T-helper 17 cell (primary cell): ENCODE results near the gene CYP2C18. TPM values are rescaled to one million over a fixed set of nuclear protein-coding genes. Genes with fewer than 3 reads are reported as not detected.
"Not testable (repeated sequence)": the region's sequence is repeated elsewhere in the genome, so short reads cannot be mapped to it uniquely, and the experiment has no call there.

Source experiments
- ATAC-seq: fragments of 150-1000 bp; cut with Tn5 transposase; 2 replicates; pipeline ENCODE4 v1.10.0; 2021; ENCODE audit warnings: mild to moderate bottlenecking, moderate library complexity
- DNase-seq, 3 donors: peaks; one replicate each; pipeline versions ENCODE4 v3.0.0 to v3.0.0-alpha.2; 2020 to 2021
- H3K9me3 ChIP-seq: one replicate; pipeline ENCODE4 v1.7.0; 2013; ENCODE audit warnings: low read length, mild to moderate bottlenecking; ENCODE audit not compliant: control insufficient read depth, poor library complexity, severe bottlenecking
- H3K27ac Mint-ChIP-seq: one replicate; pipeline ENCODE4 v1.8.0; 2022; ENCODE audit warnings: mild to moderate bottlenecking, moderate library complexity, mixed read lengths
- H3K27me3 Mint-ChIP-seq: one replicate; pipeline ENCODE4 v1.8.0; 2022; ENCODE audit warnings: mixed read lengths
- H3K36me3 Mint-ChIP-seq: one replicate; pipeline ENCODE4 v1.8.0; 2022; ENCODE audit warnings: low read depth, mixed read lengths
- H3K4me1 Mint-ChIP-seq: one replicate; pipeline ENCODE4 v1.8.0; 2022; ENCODE audit warnings: mild to moderate bottlenecking, mixed read lengths
- H3K4me3 Mint-ChIP-seq: one replicate; pipeline ENCODE4 v1.8.0; 2022; ENCODE audit warnings: mild to moderate bottlenecking, moderate library complexity, mixed read lengths
- total RNA-seq, 4 donors: library from RNA in 2 of 4; stranded (reverse) in 2 of 4; gene quantifications; one replicate each; pipeline ENCODE4 v1.2.3 and lab custom pipeline; 2022 to 2026

The CYP2C18 gene
- not detected for total RNA-seq
- 0 reads per million in 2 donors for total RNA-seq (lab: John Stamatoyannopoulos, UW)

DNA sequence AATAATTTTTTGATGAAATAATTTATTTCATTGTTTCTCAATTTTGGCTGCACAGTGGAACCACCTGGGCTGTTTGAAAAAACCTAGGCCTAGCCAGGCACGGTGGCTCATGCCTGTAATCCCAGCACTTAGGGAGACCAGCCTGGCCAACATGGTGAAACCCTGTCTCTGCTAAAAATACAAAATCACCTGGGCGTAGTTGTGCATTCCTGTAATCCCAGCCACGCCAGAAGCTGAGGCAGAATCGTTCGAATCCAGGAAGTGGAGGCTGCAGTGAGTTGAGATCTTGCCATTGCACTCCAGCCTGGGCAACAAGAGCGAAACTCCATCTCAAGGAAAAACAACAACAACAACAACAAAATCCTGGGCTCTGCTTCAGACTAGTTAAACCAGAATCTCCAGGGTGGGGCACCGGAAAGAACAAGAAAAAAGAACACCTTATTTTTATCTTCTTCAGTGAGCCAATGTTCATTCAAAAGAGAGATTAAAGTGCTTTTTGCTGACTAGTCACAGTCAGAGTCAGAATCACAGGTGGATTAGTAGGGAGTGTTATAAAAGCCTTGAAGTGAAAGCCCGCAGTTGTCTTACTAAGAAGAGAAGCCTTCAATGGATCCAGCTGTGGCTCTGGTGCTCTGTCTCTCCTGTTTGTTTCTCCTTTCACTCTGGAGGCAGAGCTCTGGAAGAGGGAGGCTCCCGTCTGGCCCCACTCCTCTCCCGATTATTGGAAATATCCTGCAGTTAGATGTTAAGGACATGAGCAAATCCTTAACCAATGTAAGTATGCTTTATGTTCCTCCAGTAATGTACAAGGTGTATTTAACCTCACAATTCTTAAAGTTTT is at the start of gene CYP2C18:
Gene CYP2C18, plus strand, starts transcription at position 516 of the 841 bp plus-strand sequence. Its CDS starts 91 bp downstream, at position 607.
- no peak for ATAC-seq
- no peak within 1 kb of the TSS for H3K27ac Mint-ChIP-seq
- H3K9me3 ChIP-seq = no peaks in the 10 kb centered on the region
- no peak for DNase-seq
- H3K36me3 Mint-ChIP-seq = no peaks in the 10 kb centered on the region
- no peaks in the 10 kb centered on the region for H3K27me3 Mint-ChIP-seq
- no peaks in the 10 kb centered on the region for H3K4me1 Mint-ChIP-seq
- no peak within 1 kb of the TSS for H3K4me3 Mint-ChIP-seq

DNA sequence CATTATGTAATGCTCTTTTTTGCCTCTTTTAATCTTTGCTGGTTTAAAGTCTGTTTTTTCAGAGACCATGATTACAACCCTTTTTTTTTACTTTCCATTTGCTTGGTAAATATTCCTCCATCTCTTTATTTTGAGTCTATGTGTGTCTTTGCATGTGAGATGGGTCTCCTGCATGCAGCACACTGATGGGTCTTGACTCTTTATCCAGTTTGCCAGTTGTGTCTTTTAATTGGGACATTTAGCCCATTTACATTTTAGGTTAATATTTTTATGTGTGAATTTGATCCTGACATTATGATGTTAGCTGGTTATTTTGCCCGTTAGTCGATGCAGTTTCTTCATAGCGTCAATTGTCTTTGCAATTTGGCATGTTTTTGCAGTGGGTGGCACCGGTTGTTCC is 45.4 kb upstream of the CYP2C18 start:
- H3K4me1 Mint-ChIP-seq, H3K27ac Mint-ChIP-seq, H3K9me3 ChIP-seq, DNase-seq, H3K27me3 Mint-ChIP-seq, H3K4me3 Mint-ChIP-seq, H3K36me3 Mint-ChIP-seq, ATAC-seq: not testable (repeated sequence)

DNA sequence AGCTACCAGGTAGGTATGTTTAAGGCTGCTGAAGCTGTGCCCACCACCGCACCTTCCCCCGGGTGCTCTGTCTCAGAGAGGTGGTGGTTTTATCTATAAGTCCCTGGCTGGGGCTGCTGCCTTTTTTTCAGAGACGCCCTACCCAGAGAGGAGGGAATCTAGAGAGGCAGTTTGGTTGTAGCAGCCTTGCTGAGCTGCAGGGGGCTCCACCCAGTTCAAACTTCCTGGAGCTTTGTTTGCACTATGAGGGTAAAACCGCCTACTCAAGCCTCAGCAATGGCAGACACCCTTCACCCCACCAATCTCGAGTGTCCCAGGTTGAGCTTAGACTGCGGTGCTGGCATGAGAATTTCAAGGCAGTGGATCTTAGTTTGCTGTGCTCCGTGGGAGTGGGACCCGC is 43.6 kb upstream of the CYP2C18 start:
- H3K9me3 ChIP-seq = no peaks in the 10 kb centered on the region
- Mint-ChIP-seq H3K4me1 (no peaks in the 10 kb centered on the region), H3K4me3 (no peak overlapping the region), H3K36me3 (no peaks in the 10 kb centered on the region), H3K27me3 (no peaks in the 10 kb centered on the region), H3K27ac (no peak overlapping the region)
- DNase-seq (no peak), ATAC-seq (no peak)

DNA sequence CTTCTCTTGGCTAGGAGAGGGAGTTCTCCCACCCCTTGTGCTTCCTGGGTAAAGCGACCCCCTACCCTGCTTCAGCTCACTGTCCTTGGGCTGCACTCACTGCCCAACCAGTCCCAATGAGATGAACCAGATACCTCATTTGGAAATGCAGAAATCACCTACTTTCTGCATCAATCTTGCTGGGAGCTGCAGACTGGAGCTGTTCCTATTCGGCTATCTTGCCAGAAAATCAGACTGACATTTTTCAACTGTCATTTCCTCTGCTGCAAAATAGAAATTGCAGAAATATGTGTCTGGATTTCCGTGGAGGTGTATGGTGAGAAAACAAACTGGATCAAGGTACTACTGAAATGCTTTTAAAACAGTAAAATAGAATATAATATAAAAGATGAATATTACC is 43.0 kb upstream of the CYP2C18 start:
- Mint-ChIP-seq H3K4me1 (no peaks in the 10 kb centered on the region), H3K27ac (no peak overlapping the region), H3K36me3 (no peaks in the 10 kb centered on the region), H3K4me3 (no peak overlapping the region), H3K27me3 (no peaks in the 10 kb centered on the region)
- no peak for ATAC-seq
- no peaks in the 10 kb centered on the region for H3K9me3 ChIP-seq
- no peak for DNase-seq

GRCh38 chr10:94641480-94641879 is 42.0 kb upstream of the CYP2C18 start:
- Mint-ChIP-seq H3K4me3 (no peak overlapping the region), H3K27ac (no peak overlapping the region), H3K4me1 (no peaks in the 10 kb centered on the region), H3K36me3 (no peaks in the 10 kb centered on the region), H3K27me3 (no peaks in the 10 kb centered on the region)
- no peaks in the 10 kb centered on the region for H3K9me3 ChIP-seq
- ATAC-seq = no peak
- DNase-seq = no peak

GRCh38 chr10:94644352-94644751 is 39.2 kb upstream of the CYP2C18 start:
- Mint-ChIP-seq H3K4me3 (no peak overlapping the region), H3K36me3 (no peaks in the 10 kb centered on the region), H3K27ac (no peak overlapping the region), H3K27me3 (no peaks in the 10 kb centered on the region), H3K4me1 (no peaks in the 10 kb centered on the region)
- no peak for DNase-seq
- H3K9me3 ChIP-seq = no peaks in the 10 kb centered on the region
- ATAC-seq = no peak

- DNase-seq (no peak), ATAC-seq (no peak)
- Mint-ChIP-seq H3K4me1 (no peaks in the 10 kb centered on the region), H3K4me3 (no peak overlapping the region), H3K36me3 (no peaks in the 10 kb centered on the region), H3K27ac (no peak overlapping the region), H3K27me3 (no peaks in the 10 kb centered on the region)
- no peaks in the 10 kb centered on the region for H3K9me3 ChIP-seq
Observed at GRCh38 chr10:94645285-94645684, 38.2 kb upstream of the CYP2C18 start.

DNA sequence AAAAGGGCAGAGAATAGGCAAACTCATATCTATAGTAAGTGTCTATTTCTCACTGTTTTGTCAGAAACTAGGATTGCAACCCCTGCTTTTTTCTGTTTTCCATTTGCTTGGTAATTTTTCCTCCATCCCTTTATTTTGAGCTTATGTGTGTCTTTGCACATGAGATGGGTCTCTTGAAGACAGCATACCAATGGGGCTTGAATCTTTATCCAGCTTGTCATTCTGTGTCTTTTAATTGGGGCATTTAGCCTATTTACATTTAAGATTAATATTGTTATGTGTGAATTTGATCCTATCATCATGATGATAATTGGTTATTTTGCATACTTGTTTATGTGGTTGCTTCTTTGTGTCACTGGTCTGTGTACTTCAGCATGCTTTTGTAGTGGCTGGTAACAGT is 28.3 kb upstream of the CYP2C18 start:
- H3K4me3 Mint-ChIP-seq, DNase-seq, H3K4me1 Mint-ChIP-seq, H3K27me3 Mint-ChIP-seq, H3K9me3 ChIP-seq, H3K27ac Mint-ChIP-seq, ATAC-seq, H3K36me3 Mint-ChIP-seq: not testable (repeated sequence)

- not testable (repeated sequence) for H3K27me3 Mint-ChIP-seq, H3K27ac Mint-ChIP-seq, H3K9me3 ChIP-seq, H3K4me1 Mint-ChIP-seq, H3K4me3 Mint-ChIP-seq, ATAC-seq, H3K36me3 Mint-ChIP-seq, DNase-seq
Observed at GRCh38 chr10:94663061-94663460, 20.5 kb upstream of the CYP2C18 start.

DNA sequence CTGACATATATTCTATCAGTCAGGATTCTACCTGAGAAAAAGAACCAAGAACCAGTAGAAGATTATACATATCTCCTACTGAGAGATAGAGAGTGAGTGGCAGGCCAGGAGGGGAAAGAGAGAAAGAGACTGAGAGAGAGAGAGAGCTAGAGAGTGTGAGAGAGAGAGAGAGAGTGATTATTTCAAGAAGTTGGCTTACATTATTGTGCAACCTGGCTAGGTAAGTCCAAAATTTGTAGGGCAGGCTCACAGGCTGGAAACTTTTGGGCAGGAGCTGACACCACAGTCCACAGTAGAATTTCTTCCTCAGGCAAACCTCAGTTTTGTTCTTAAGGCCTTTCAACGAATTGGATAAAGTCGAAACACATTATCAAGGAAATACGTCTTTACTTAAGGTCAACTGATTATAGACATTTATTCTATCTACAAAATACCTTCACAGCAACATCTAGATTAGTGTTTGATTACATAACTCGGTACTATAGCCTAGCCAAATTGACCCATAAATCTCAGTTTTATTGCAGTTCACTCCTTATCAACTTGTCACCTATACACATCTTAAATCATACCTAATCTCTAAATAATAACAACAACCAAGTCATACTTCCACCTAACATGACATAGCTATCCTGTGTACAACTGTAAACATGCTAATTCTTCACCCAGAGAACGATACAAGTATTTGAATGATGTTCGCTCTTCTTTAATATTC is 17.0 kb upstream of the CYP2C18 start:
- Mint-ChIP-seq H3K36me3 (no peaks in the 10 kb centered on the region), H3K4me3 (no peak overlapping the region), H3K27ac (no peak overlapping the region)

GRCh38 chr10:94673614-94674321 is 9.8 kb upstream of the CYP2C18 start:
- Mint-ChIP-seq H3K36me3 (no peaks in the 10 kb centered on the region), H3K4me1 (no peaks in the 10 kb centered on the region), H3K4me3 (no peak overlapping the region), H3K27me3 (peaks cover 5% of the 10 kb centered on the region), H3K27ac (no peak overlapping the region)
- no peak for ATAC-seq
- H3K9me3 ChIP-seq = no peaks in the 10 kb centered on the region
- no peak for DNase-seq

More for the DNA sequence above, 17.0 kb upstream of the CYP2C18 start:
- Mint-ChIP-seq H3K27me3 (no peaks in the 10 kb centered on the region), H3K4me1 (no peaks in the 10 kb centered on the region)
- ATAC-seq = no peak
- H3K9me3 ChIP-seq = no peaks in the 10 kb centered on the region
- no peak for DNase-seq

DNA sequence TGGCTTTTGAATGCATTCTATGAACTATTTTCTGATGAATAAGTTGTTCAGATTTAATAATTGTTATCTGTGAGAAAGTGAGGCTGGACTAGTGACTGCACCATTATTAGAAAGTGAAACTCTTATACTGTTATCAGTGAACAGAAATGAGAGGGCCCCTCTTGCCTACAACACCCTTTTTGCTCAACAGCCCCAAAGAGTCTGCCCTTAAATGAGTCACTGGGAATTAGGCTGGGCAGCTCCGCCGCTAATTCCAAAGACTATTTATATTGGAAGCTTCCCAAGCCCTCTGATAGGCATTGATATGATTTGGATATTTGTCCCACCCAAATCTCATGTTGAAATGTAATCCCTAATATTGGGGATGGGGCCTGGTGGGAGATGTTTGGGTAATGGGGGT is 7.0 kb upstream of the CYP2C18 start:
- Mint-ChIP-seq H3K27me3 (peaks cover 5% of the 10 kb centered on the region), H3K27ac (no peak overlapping the region), H3K4me1 (no peaks in the 10 kb centered on the region), H3K36me3 (no peaks in the 10 kb centered on the region), H3K4me3 (no peak overlapping the region)
- DNase-seq = no peak
- ATAC-seq = no peak
- H3K9me3 ChIP-seq = no peaks in the 10 kb centered on the region

DNA sequence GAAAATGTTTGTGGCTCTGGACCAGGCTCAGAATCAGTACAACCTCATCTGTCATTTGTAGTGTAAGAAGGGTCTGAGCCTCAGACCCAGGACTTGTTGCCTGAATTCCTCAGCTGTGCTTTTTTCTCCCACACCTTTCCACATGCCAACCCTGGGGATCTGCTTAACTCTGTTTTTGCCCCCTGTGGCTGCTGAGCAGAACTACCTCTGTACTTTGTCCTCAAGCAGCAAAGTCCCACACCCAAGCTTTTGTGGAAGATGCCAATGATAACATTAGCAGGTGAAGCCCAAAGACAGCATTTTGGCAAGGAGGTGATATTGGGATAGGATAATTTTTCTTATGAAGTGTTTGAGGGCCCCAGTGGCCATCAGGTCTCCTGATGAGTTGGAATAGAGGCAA is 5.8 kb upstream of the CYP2C18 start:
- peaks cover 5% of the 10 kb centered on the region for H3K27me3 Mint-ChIP-seq
- H3K4me1 Mint-ChIP-seq = no peaks in the 10 kb centered on the region
- no peaks in the 10 kb centered on the region for H3K9me3 ChIP-seq
- no peaks in the 10 kb centered on the region for H3K36me3 Mint-ChIP-seq
- no peak for DNase-seq
- no peak for ATAC-seq
- no peak overlapping the region for H3K4me3 Mint-ChIP-seq
- H3K27ac Mint-ChIP-seq = no peak overlapping the region
